ENCODE data around the gene CD44.

GRCh38 chr11:35276396-35277145, 137.6 kb downstream of the CD44 start:
- TF ChIP-seq CTCF (IDR thresholded peaks at IDR 0.05 in 2 of 3, conservative IDR thresholded peaks at IDR 0.05 in 1 of 3; ENCODE audit: control insufficient read depth in 2 of 3, extremely low read depth in 1 of 3, insufficient read depth in 1 of 3, low read depth in 3 of 3, low read length in 3 of 3) (no peak), CHD1 (IDR thresholded peaks at IDR 0.05; ENCODE audit: low read depth, low read length) (no peak), POLR2AphosphoS5 (IDR thresholded peaks at IDR 0.05; ENCODE audit: low read length) (no peak), POLR2A (IDR thresholded peaks at IDR 0.05; ENCODE audit: low read depth, low read length) (no peak), CEBPZ (IDR thresholded peaks at IDR 0.05; ENCODE audit: low read depth, low read length) (no peak), ELK1 (IDR thresholded peaks at IDR 0.05; ENCODE audit: low read depth, low read length) (no peak)

All from GM12878 (cell line).